Activated CD4-positive, CD25-positive, alpha-beta regulatory T cell treated with anti-CD3 and anti-CD28 coated beads, Interleukin-2, amount 50 U/mL, for 16 hours (primary cell): ENCODE results near the gene MYH7B.

Source experiments
- DNase-seq: peaks from one replicate; pipeline ENCODE4 v3.0.0-alpha.2; 2020; ENCODE audit warnings: low read depth, low spot score

MYH7B gene

GRCh38 chr20:34977365-34978091 is 21.9 kb downstream of the MYH7B start:
- DNase-seq = no peak

- no peak for DNase-seq
Measured at GRCh38 chr20:34978092-34978744, 22.6 kb downstream of the MYH7B start.

GRCh38 chr20:34979366-34980153 is 23.9 kb downstream of the MYH7B start:
- no peak for DNase-seq

- DNase-seq = no peak
Measured at GRCh38 chr20:34980543-34981233, 25.0 kb downstream of the MYH7B start.

GRCh38 chr20:34982270-34983088 is 26.8 kb downstream of the MYH7B start:
- no peak for DNase-seq

- no peak for DNase-seq
Measured at GRCh38 chr20:34983089-34983820, 27.6 kb downstream of the MYH7B start.

- DNase-seq = no peak
Measured at GRCh38 chr20:34983995-34984735, 28.5 kb downstream of the MYH7B start.

GRCh38 chr20:34984756-34985261 is 29.1 kb downstream of the MYH7B start:
- no peak for DNase-seq

GRCh38 chr20:34985461-34986310 is 30.0 kb downstream of the MYH7B start:
- DNase-seq = no peak

GRCh38 chr20:34986311-34987287 is 30.9 kb downstream of the MYH7B start:
- no peak for DNase-seq

GRCh38 chr20:34987288-34988190 is 31.9 kb downstream of the MYH7B start:
- no peak for DNase-seq

GRCh38 chr20:34988191-34988540 is 32.5 kb downstream of the MYH7B start:
- no peak for DNase-seq

- DNase-seq = no peak
Measured at GRCh38 chr20:34989118-34989517, 33.5 kb downstream of the MYH7B start.

GRCh38 chr20:34989670-34990069 is 34.0 kb downstream of the MYH7B start:
- no peak for DNase-seq

- DNase-seq = no peak
Measured at GRCh38 chr20:34990231-34990630, 34.6 kb downstream of the MYH7B start.

- DNase-seq = no peak
Measured at GRCh38 chr20:34990661-34991214, 35.1 kb downstream of the MYH7B start.
